ENCODE measurements around the gene TRIO. TPM values are rescaled to one million over a fixed set of nuclear protein-coding genes. Genes with fewer than 3 reads are reported as not detected.

TRIO gene
- total and polyA plus RNA-seq, 2 of the 8 experiments (the other 6 are each of a cell fraction or from before 2014, with no cell fraction given): 35.1 to 69.1 TPM

GRCh38 chr5:14369780-14370179, 226.6 kb downstream of the TRIO start (continued):
- TF ChIP-seq RBBP5 (IDR thresholded peaks at IDR 0.05; ENCODE audit: borderline replicate concordance, low read depth, low read length) (no peak), SIX5 (IDR thresholded peaks at IDR 0.05; ENCODE audit: low read depth, low read length) (no peak), POLR2A (IDR thresholded peaks at IDR 0.05; ENCODE audit: control extremely low read depth in 1 of 2, low read depth in 2 of 2, low read length in 2 of 2) (no peak), EZH2 (IDR thresholded peaks at IDR 0.05; ENCODE audit: low read depth, low read length, severe bottlenecking) (no peak)
